Activated CD8-positive, alpha-beta T cell treated with anti-CD3 and anti-CD28 coated beads for 36 hours (primary cell): Measurements from ENCODE around the gene SLC25A47. TPM values are rescaled to one million over a fixed set of nuclear protein-coding genes. Genes with fewer than 3 reads are reported as not detected.
"Not testable (repeated sequence)": the region's sequence is repeated elsewhere in the genome, so short reads cannot be mapped to it uniquely, and the experiment has no call there.

Experiments
- ATAC-seq: fragments of 200-7000 bp; cut with Tn5 transposase; one replicate; pipeline ENCODE4 v1.10.0; 2021; ENCODE audit warnings: mild to moderate bottlenecking, moderate library complexity
- CTCF ChIA-PET: fragments of 350-600 bp; sonication (Branson Sonifier 250); formaldehyde crosslinking; loops from one replicate; lab custom pipeline; 2021; ENCODE audit warnings: antibody characterized with exemption; lab: Charles Lee
- POLR2A ChIA-PET: fragments of 350-600 bp; sonication (Branson Sonifier 250); formaldehyde crosslinking; loops from one replicate; lab custom pipeline; 2021; ENCODE audit warnings: antibody characterized with exemption; lab: Charles Lee
- DNase-seq: peaks from one replicate; pipeline ENCODE4 v3.0.0-alpha.2; 2020
- H3K27ac Mint-ChIP-seq: one replicate; pipeline ENCODE4 v1.8.0; 2021; ENCODE audit warnings: mild to moderate bottlenecking, mixed read lengths
- H3K27me3 Mint-ChIP-seq: one replicate; pipeline ENCODE4 v1.8.0; 2021; ENCODE audit warnings: mixed read lengths
- H3K36me3 Mint-ChIP-seq: one replicate; pipeline ENCODE4 v1.8.0; 2021; ENCODE audit warnings: low read depth, mixed read lengths
- H3K4me1 Mint-ChIP-seq: one replicate; pipeline ENCODE4 v1.8.0; 2021; ENCODE audit warnings: low read depth, mixed read lengths
- H3K4me3 Mint-ChIP-seq: one replicate; pipeline ENCODE4 v1.8.0; 2021; ENCODE audit warnings: mild to moderate bottlenecking, moderate library complexity, mixed read lengths
- H3K9me3 Mint-ChIP-seq: one replicate; pipeline ENCODE4 v1.8.0; 2021; ENCODE audit warnings: mixed read lengths
- CTCF ChIP-seq: fragments of 200-600 bp; IDR thresholded peaks from one replicate; pipeline ENCODE4 v1.8.0; 2022; ENCODE audit warnings: antibody characterized with exemption, mild to moderate bottlenecking
- intact Hi-C: fragments of 100-400 bp; cut with micrococcal nuclease; formaldehyde crosslinking; loops from one replicate; pipeline ENCODE4 v1.10.0; 2022
- total RNA-seq, 2 experiments: library from RNA; stranded (reverse); gene quantifications; one replicate each; pipeline ENCODE4 v1.2.3, GENCODE V29; 2021

The SLC25A47 gene
- total RNA-seq, 2 experiments from 2014 or later, result not detected

- ATAC-seq, result no peak
- H3K4me3 Mint-ChIP-seq, result no peak overlapping the region
- no peaks in the 10 kb centered on the region for H3K9me3 Mint-ChIP-seq
- peak overlapping the region; percentile 7 for H3K27ac Mint-ChIP-seq
- peaks cover 70% of the 10 kb centered on the region for H3K36me3 Mint-ChIP-seq
- no peak for TF ChIP-seq CTCF
- POLR2A ChIA-PET, result interaction anchor here (1.0 to 2.3 kb wide), 3 partner anchors 9 to 28 kb away, joined by 3 to 9 read pairs (median 4); no protein-coding TSS in a partner anchor
- no peaks in the 10 kb centered on the region for H3K27me3 Mint-ChIP-seq
- intact Hi-C loops, result no loop called here
- CTCF ChIA-PET, result no interaction called here
- peaks cover 15% of the 10 kb centered on the region for H3K4me1 Mint-ChIP-seq
- no peak for DNase-seq
These were observed 19.1 kb downstream of the SLC25A47 start for GRCh38 chr14:100342195-100342594.

GRCh38 chr14:100342826-100343225 lies 19.7 kb downstream of the SLC25A47 start:
- H3K27ac Mint-ChIP-seq, DNase-seq, ATAC-seq, H3K4me3 Mint-ChIP-seq, CTCF ChIA-PET, H3K27me3 Mint-ChIP-seq, H3K9me3 Mint-ChIP-seq, intact Hi-C loops: not testable (repeated sequence)
- POLR2A ChIA-PET, result interaction anchor here (1.0 to 1.6 kb wide), 3 partner anchors 21 to 27 kb away, joined by 3 to 4 read pairs (median 3); no protein-coding TSS in a partner anchor
- Mint-ChIP-seq H3K4me1 (peaks cover 15% of the 10 kb centered on the region), H3K36me3 (peaks cover 70% of the 10 kb centered on the region)

GRCh38 chr14:100344657-100345056 lies 21.5 kb downstream of the SLC25A47 start:
- H3K27ac Mint-ChIP-seq, POLR2A ChIA-PET, DNase-seq, CTCF ChIA-PET, ATAC-seq, H3K9me3 Mint-ChIP-seq, H3K4me3 Mint-ChIP-seq, H3K27me3 Mint-ChIP-seq, intact Hi-C loops: not testable (repeated sequence)
- H3K36me3 Mint-ChIP-seq, result peaks cover 69% of the 10 kb centered on the region
- H3K4me1 Mint-ChIP-seq, result peaks cover 15% of the 10 kb centered on the region

- DNase-seq (no peak), ATAC-seq (no peak)
- CTCF ChIA-PET, result interaction anchor here (0.8 kb wide), 1 partner anchor 43 kb away, joined by 3 read pairs; no protein-coding TSS in a partner anchor
- Mint-ChIP-seq H3K4me3 (no peak overlapping the region), H3K4me1 (peaks cover 12% of the 10 kb centered on the region), H3K36me3 (peaks cover 66% of the 10 kb centered on the region), H3K27me3 (no peaks in the 10 kb centered on the region), H3K9me3 (no peaks in the 10 kb centered on the region), H3K27ac (no peak overlapping the region)
- POLR2A ChIA-PET, result interaction anchor here (1.5 to 6.8 kb wide), 2 partner anchors 16 to 27 kb away, joined by 5 to 52 read pairs; no protein-coding TSS in a partner anchor
- TF ChIP-seq CTCF, result no peak
- intact Hi-C loops, result no loop called here
These were observed 22.6 kb downstream of the SLC25A47 start for GRCh38 chr14:100345711-100346110.

- intact Hi-C loops, result no loop called here
- ATAC-seq (no peak), DNase-seq (no peak)
- TF ChIP-seq CTCF, result no peak
- H3K36me3 Mint-ChIP-seq, result peaks cover 67% of the 10 kb centered on the region
- no peak overlapping the region for H3K4me3 Mint-ChIP-seq
- POLR2A ChIA-PET, result interaction anchor here (1.3 to 6.8 kb wide), 3 partner anchors 9 to 26 kb away, joined by 4 to 52 read pairs (median 5); no protein-coding TSS in a partner anchor
- CTCF ChIA-PET, result interaction anchor here (0.8 to 1.3 kb wide), 2 partner anchors 8 to 44 kb away, joined by 3 read pairs; no protein-coding TSS in a partner anchor
- no peak overlapping the region for H3K27ac Mint-ChIP-seq
- peaks cover 7% of the 10 kb centered on the region for H3K4me1 Mint-ChIP-seq
- H3K27me3 Mint-ChIP-seq, result no peaks in the 10 kb centered on the region
- H3K9me3 Mint-ChIP-seq, result no peaks in the 10 kb centered on the region
These were observed 23.4 kb downstream of the SLC25A47 start for GRCh38 chr14:100346306-100347091.
